ENCODE measurements around the gene EEF1AKMT2. TPM values are rescaled to one million over a fixed set of nuclear protein-coding genes. Genes with fewer than 3 reads are reported as not detected.

EEF1AKMT2 gene
- total RNA-seq, 1 donor from 2014 or later, result 17.9 TPM

GRCh38 chr10:124719213-124719851, 72.4 kb downstream of the EEF1AKMT2 start:
- Histone ChIP-seq H3K9me3 (no peaks in the 10 kb centered on the region), H3K4me3 (no peak overlapping the region), H3K4me1 (peaks cover 93% of the 10 kb centered on the region), H3K27ac (peak overlapping the region; percentile 25), H3K27me3 (no peaks in the 10 kb centered on the region), H3K36me3 (no peaks in the 10 kb centered on the region)
- no peak for DNase-seq (ENCODE audit: extremely low spot score in 2 of 2)
- intact Hi-C loops (cut with DNase I), result no loop called here
- peak in 1 of 2 donors; percentile 71 for TF ChIP-seq POLR2AphosphoS5 (IDR thresholded peaks at IDR 0.05; ENCODE audit: insufficient read depth in 1 of 2, low read depth in 1 of 2)
- no peak for TF ChIP-seq POLR2A (IDR thresholded peaks at IDR 0.05)
- peak in 1 of 3 experiments; percentile 42 for TF ChIP-seq CTCF (IDR thresholded peaks at IDR 0.05)

DNA sequence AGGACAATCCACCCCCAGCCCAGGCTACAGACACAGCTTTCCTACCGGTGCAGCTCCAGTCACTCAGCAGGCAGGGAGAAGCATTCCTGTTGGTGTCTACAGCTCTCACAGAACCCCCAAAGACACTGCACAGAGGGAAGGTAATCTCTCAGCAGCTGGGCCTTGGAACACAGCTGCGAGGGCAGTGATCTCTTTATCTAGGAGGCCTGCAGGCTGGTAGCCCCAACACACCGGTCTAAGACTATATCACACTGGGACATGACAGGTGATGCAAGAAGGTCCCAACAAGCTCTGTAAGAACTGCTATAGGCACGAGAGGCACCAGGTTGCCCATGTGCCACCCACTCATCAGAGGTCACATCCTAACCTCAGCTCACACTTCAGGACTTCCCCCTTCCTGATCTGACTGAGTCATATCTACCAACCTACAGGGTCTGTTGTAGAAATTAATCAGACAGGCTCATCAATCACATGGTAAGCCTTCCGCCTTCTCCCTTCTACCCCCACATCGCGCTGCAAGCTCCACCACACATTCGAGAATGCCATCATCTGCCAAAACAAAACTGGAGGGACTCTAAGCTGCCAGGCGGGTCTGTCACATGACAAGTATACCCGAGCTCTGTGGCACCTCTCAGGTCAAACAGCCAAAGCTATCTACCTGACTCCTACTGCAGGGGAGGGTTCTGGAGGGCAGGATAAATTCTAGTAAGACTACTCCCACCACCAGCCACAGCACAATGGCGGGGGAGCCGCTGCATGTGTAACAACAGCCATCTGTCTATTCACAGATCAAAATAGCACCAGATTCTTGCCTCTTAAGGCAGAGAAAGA, 73.6 kb downstream of the EEF1AKMT2 start:
- Histone ChIP-seq H3K4me3 (no peak overlapping the region), H3K36me3 (no peaks in the 10 kb centered on the region), H3K27ac (peak overlapping the region; percentile 28), H3K9me3 (no peaks in the 10 kb centered on the region), H3K27me3 (no peaks in the 10 kb centered on the region), H3K4me1 (peaks cover 85% of the 10 kb centered on the region)
- intact Hi-C loops (cut with DNase I), result no loop called here
- DNase-seq (ENCODE audit: extremely low spot score in 2 of 2), result no peak
- TF ChIP-seq POLR2AphosphoS5 (IDR thresholded peaks at IDR 0.05; ENCODE audit: insufficient read depth in 1 of 2, low read depth in 1 of 2) (no peak), CTCF (IDR thresholded peaks at IDR 0.05) (no peak), POLR2A (IDR thresholded peaks at IDR 0.05) (no peak)

- no peaks in the 10 kb centered on the region for H3K9me3 ChIP-seq
- TF ChIP-seq CTCF (IDR thresholded peaks at IDR 0.05) (no peak), POLR2AphosphoS5 (IDR thresholded peaks at IDR 0.05; ENCODE audit: insufficient read depth in 1 of 2, low read depth in 1 of 2) (no peak), POLR2A (IDR thresholded peaks at IDR 0.05) (no peak)
- H3K36me3 ChIP-seq, result no peaks in the 10 kb centered on the region
- H3K4me1 ChIP-seq, result peaks cover 80% of the 10 kb centered on the region
- H3K27ac ChIP-seq, result no peak overlapping the region
- no peak for DNase-seq (ENCODE audit: extremely low spot score in 2 of 2)
- no peaks in the 10 kb centered on the region for H3K27me3 ChIP-seq
- intact Hi-C loops (cut with DNase I), result no loop called here
- no peak overlapping the region for H3K4me3 ChIP-seq
These were observed 74.5 kb downstream of the EEF1AKMT2 start for GRCh38 chr10:124717041-124717757.

GRCh38 chr10:124716369-124716768, 75.3 kb downstream of the EEF1AKMT2 start:
- no peak for TF ChIP-seq POLR2AphosphoS5 (IDR thresholded peaks at IDR 0.05; ENCODE audit: insufficient read depth in 1 of 2, low read depth in 1 of 2)
- no peak for TF ChIP-seq POLR2A (IDR thresholded peaks at IDR 0.05)
- TF ChIP-seq CTCF (IDR thresholded peaks at IDR 0.05), result no peak
- intact Hi-C loops (cut with DNase I), result no loop called here
- Histone ChIP-seq H3K9me3 (no peaks in the 10 kb centered on the region), H3K36me3 (no peaks in the 10 kb centered on the region), H3K4me3 (no peak overlapping the region), H3K27ac (no peak overlapping the region), H3K27me3 (no peaks in the 10 kb centered on the region), H3K4me1 (peaks cover 72% of the 10 kb centered on the region)
- DNase-seq (ENCODE audit: extremely low spot score in 2 of 2), result no peak

Data from vagina (tissue), 2 donors.